Stimulated activated CD4-positive, alpha-beta T cell treated with anti-CD3 and anti-CD28 coated beads, Interleukin-15, amount 100 ng/mL, for 48 hours (primary cell): ENCODE results near the gene NAV2.

Experiments used
- DNase-seq, 2 donors: peaks; one replicate each; pipeline ENCODE4 v3.0.0-alpha.2; 2020; ENCODE audit warnings: low read depth in 2 of 2

NAV2 gene

DNA sequence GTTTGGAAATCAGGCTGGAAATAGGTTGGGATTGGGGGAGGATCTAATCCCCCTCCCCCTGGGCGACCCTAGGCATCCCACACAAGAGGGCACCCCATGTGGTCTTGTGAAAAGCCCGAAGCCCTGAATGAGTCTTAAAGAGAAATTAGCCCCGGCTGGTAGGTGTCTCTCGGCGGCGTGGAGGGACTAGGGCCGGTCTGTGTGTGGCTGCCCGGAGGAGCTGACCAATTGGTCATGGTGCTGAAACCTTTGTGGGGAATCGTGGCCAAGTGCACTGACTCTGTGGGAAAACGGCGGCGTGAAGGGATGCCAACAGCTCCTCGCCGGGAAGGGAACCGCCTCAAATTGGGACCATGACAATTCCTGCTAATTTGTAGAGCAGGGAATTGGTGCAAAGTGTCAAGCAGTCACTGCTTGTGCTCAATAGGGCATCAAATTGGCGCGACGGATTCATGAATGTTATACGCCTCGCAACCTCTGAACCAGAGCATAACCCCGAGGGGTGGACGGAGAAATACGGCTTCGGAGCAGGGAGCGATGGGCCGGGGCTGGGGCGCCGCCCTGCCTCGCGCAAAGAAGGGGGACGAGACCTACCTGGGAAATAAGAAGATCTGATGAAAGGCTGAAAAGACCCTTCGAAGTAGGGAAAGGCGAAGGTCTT, 446.1 kb downstream of the NAV2 start:
- DNase-seq: no peak

GRCh38 chr11:20159466-20160381, 447.1 kb downstream of the NAV2 start:
- no peak for DNase-seq

- DNase-seq: no peak
Observed at GRCh38 chr11:20160425-20161229, 448.0 kb downstream of the NAV2 start, which contains the start of gene DBX1. DBX1 (minus strand) TSS chr11:20160475; CDS start chr11:20160324, 151 bp downstream.

GRCh38 chr11:20161230-20161918, 448.7 kb downstream of the NAV2 start:
- DNase-seq: no peak

DNA sequence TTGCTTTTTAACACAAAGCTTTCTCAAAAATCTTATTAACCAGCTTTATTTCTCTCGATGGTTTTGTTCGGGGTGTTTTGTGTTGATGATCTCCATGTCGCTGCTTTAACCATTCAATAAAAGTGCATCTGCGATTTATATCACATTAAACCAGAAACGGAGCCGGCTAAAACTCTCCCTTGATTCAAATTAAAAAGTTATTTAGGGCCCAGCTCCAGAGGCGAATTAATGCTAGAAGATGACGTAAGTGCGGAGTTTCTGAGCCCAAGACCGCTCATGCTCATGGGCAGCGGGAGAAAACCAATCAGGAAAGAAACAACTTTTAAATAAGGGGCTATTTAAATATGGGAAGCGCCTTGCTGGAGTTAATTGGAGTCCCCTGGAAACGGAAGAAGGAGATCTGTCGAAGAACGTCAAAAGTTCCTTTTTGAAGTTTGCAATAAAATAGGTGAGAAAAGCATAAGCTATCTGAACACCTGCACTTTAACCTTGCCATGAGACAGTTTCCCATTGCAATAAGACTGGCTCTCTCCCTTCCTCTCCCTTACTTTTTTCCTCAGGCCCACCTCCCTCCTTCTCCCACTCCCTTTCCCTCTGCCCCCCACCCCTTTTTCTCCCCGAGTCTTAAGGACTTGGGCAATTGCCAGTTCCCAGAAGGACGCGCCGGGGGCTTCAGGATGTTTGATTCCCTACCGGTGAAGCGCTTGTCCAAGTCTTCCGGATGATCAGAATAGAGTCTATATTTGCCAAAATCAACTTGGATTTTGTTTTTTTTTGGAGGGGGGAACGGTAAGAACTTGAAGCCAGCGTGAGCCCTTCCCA, 449.5 kb downstream of the NAV2 start:
- DNase-seq: no peak

- DNase-seq: no peak
Observed at GRCh38 chr11:20162824-20163782, 450.5 kb downstream of the NAV2 start.

GRCh38 chr11:20163783-20164481, 451.3 kb downstream of the NAV2 start:
- no peak for DNase-seq
